Suppressor macrophage treated with lipopolysaccharide for 4 hours (primary cell): Measurements from ENCODE around the gene RPL22.

Experiments used
- DNase-seq: peaks from one replicate; pipeline ENCODE4 v3.0.0-alpha.2; 2020

Gene RPL22

GRCh38 chr1:6199298-6200187, at the start of gene RPL22:
RPL22 (minus strand) TSS chr1:6199595; CDS start chr1:6199573, 22 bp downstream.
- peak; percentile 99 for DNase-seq

- DNase-seq, result no peak
These were observed 48.9 kb upstream of the RPL22 start for GRCh38 chr1:6248161-6248776.

- no peak for DNase-seq
These were observed 48.3 kb upstream of the RPL22 start for GRCh38 chr1:6247651-6248050.

- peak; percentile 80 for DNase-seq
These were observed 47.4 kb upstream of the RPL22 start for GRCh38 chr1:6246497-6247467.

- DNase-seq, result peak; percentile 40
These were observed 46.6 kb upstream of the RPL22 start for GRCh38 chr1:6245869-6246496.

- DNase-seq, result peak; percentile 93
These were observed 45.9 kb upstream of the RPL22 start for GRCh38 chr1:6245086-6245868.

GRCh38 chr1:6244401-6245049, 45.1 kb upstream of the RPL22 start:
- DNase-seq, result no peak

GRCh38 chr1:6243993-6244392, 44.6 kb upstream of the RPL22 start, which contains the start of gene HES3:
HES3 (plus strand) TSS chr1:6244179; CDS start chr1:6244366, 187 bp downstream.
- no peak for DNase-seq

- DNase-seq, result no peak
These were observed 43.8 kb upstream of the RPL22 start for GRCh38 chr1:6243053-6243834.

GRCh38 chr1:6241887-6242740, 42.7 kb upstream of the RPL22 start:
- no peak for DNase-seq

GRCh38 chr1:6241107-6241886, 41.9 kb upstream of the RPL22 start:
- DNase-seq, result no peak

- DNase-seq, result no peak
These were observed 40.8 kb upstream of the RPL22 start for GRCh38 chr1:6239950-6240768.

- no peak for DNase-seq
These were observed 39.9 kb upstream of the RPL22 start for GRCh38 chr1:6239213-6239752.

- no peak for DNase-seq
These were observed 37.7 kb upstream of the RPL22 start for GRCh38 chr1:6237093-6237492.

GRCh38 chr1:6235296-6235677, 35.9 kb upstream of the RPL22 start:
- no peak for DNase-seq

- no peak for DNase-seq
These were observed 35.3 kb upstream of the RPL22 start for GRCh38 chr1:6234502-6235295.
